HepG2 (cell line): ENCODE results near the gene PRKAR1A. TPM values are rescaled to one million over a fixed set of nuclear protein-coding genes. Genes with fewer than 3 reads are reported as not detected.
A peak's percentile ranks its signal among the peaks of the same experiment; 100 is the strongest.

Experiments used
- ARID2 ChIP-seq: sonication (generic); formaldehyde crosslinking; IDR thresholded peaks from 2 replicates; pipeline ENCODE4 v1.8.1; 2022; ENCODE audit warnings: mild to moderate bottlenecking, missing genetic modification reagents, borderline replicate concordance
- BRD4 ChIP-seq: sonication (generic); formaldehyde crosslinking; IDR thresholded peaks from 2 replicates; pipeline ENCODE4 v1.4.0; 2020; ENCODE audit warnings: missing genetic modification reagents
- GATAD2A ChIP-seq: IDR thresholded peaks from 2 replicates; pipeline ENCODE4 v1.6.1; 2016
- ONECUT2 ChIP-seq: sonication (generic); formaldehyde crosslinking; IDR thresholded peaks from 2 replicates; pipeline ENCODE4 v1.4.0; 2020; ENCODE audit warnings: missing genetic modification reagents
- RFX1 ChIP-seq: fragments of 450-650 bp; IDR thresholded peaks from 2 replicates; pipeline ENCODE4 v1.6.1; 2017
- SIX1 ChIP-seq: sonication (generic); formaldehyde crosslinking; IDR thresholded peaks from 2 replicates; pipeline ENCODE4 v1.4.0; 2020; ENCODE audit warnings: missing genetic modification reagents, borderline replicate concordance
- TEF ChIP-seq: sonication (generic); formaldehyde crosslinking; IDR thresholded peaks from 2 replicates; pipeline ENCODE4 v1.5.0; 2020; ENCODE audit warnings: missing genetic modification reagents
- THAP9 ChIP-seq: sonication (generic); formaldehyde crosslinking; IDR thresholded peaks from 2 replicates; pipeline ENCODE4; 2020; ENCODE audit warnings: missing genetic modification reagents, mild to moderate bottlenecking, borderline replicate concordance
- TSC22D2 ChIP-seq: sonication (generic); formaldehyde crosslinking; IDR thresholded peaks from 2 replicates; pipeline ENCODE4 v1.5.1; 2020; ENCODE audit warnings: missing genetic modification reagents, mild to moderate bottlenecking, borderline replicate concordance
- WIZ ChIP-seq: sonication (generic); formaldehyde crosslinking; IDR thresholded peaks from 2 replicates; pipeline ENCODE4 v1.5.1; 2020; ENCODE audit warnings: mild to moderate bottlenecking, missing genetic modification reagents
- ZNF17 ChIP-seq: sonication (generic); formaldehyde crosslinking; IDR thresholded peaks from 2 replicates; pipeline ENCODE4 v1.5.0; 2020; ENCODE audit warnings: mild to moderate bottlenecking, missing genetic modification reagents
- ZNF7 ChIP-seq: IDR thresholded peaks from 2 replicates; pipeline ENCODE4 v1.6.1; 2016; ENCODE audit warnings: missing biosample characterization, missing genetic modification reagents
- ZNF781 ChIP-seq: sonication (generic); formaldehyde crosslinking; IDR thresholded peaks from 2 replicates; pipeline ENCODE4 v1.5.1; 2020; ENCODE audit warnings: borderline replicate concordance, mild to moderate bottlenecking, missing genetic modification reagents; ENCODE audit errors: not compliant biosample characterization
- polyA plus RNA-seq, 8 experiments: library from polyadenylated mRNA; depleted of rRNA in 3 of 8; stranded (reverse) in 7 of 8; unstranded in 1 of 8; fragments of >200 nt; fragmentation: Illumina TruSeq in 4 of 8; extraction: Trizol in 4 of 8; gene quantifications; 2 replicates each; pipeline versions ENCODE4 v1.2.1 to v1.2.3, GENCODE V29; 2011 to 2016; ENCODE audit warnings: low read depth in 4 of 8, missing spikeins in 1 of 8, mixed read lengths in 1 of 8; ENCODE audit not compliant: insufficient read depth in 1 of 8
- total RNA-seq, 5 experiments: library from RNA; depleted of rRNA; stranded (reverse); fragments of >200 nt; fragmentation: Illumina TruSeq; extraction: Trizol; gene quantifications; 2 replicates each; pipeline ENCODE4 v1.2.3, GENCODE V29; 2016; ENCODE audit warnings: low read depth in 1 of 5
- TF ChIP-seq, protein P1 (sequence below): sonication (generic); formaldehyde crosslinking; IDR thresholded peaks from 2 replicates; pipeline ENCODE4 v1.9.0; 2021; ENCODE audit warnings: missing genetic modification reagents, mild to moderate bottlenecking, borderline replicate concordance
- TF ChIP-seq, protein P2 (sequence below): sonication (generic); formaldehyde crosslinking; IDR thresholded peaks from 2 replicates; pipeline ENCODE4 v1.5.0; 2020; ENCODE audit warnings: mild to moderate bottlenecking, missing genetic modification reagents, borderline replicate concordance
- TF ChIP-seq, protein P3 (sequence below): sonication (generic); formaldehyde crosslinking; IDR thresholded peaks from 2 replicates; pipeline ENCODE4 v1.8.1; 2023; ENCODE audit warnings: mild to moderate bottlenecking, missing genetic modification reagents, borderline replicate concordance

The PRKAR1A gene
- total and polyA plus RNA-seq, 2 of the 13 experiments (the other 11 are each of a cell fraction or from before 2014, with no cell fraction given): 265 to 266 TPM

GRCh38 chr17:68512247-68512959 is at the start of gene PRKAR1A (continued):
- TF ChIP-seq SIX1 (CRISPR knock-in tag) (no peak), WIZ (CRISPR knock-in tag) (peak; percentile 81), THAP9 (CRISPR knock-in tag) (peak; percentile 78; the same call in 1 of the 2 replicates), ARID2 (CRISPR knock-in tag) (0 out of 2 replicates have a peak, but pooled peaks have one; percentile 18), BRD4 (CRISPR knock-in tag) (peak; percentile 83), TEF (no peak), TSC22D2 (no peak), ZNF781 (CRISPR knock-in tag) (no peak), ZNF7 (no peak), ZNF17 (CRISPR knock-in tag) (no peak), ONECUT2 (CRISPR knock-in tag) (no peak), GATAD2A (CRISPR knock-in tag) (no peak), RFX1 (peak; percentile 98)
- TF ChIP-seq, protein P1, sequence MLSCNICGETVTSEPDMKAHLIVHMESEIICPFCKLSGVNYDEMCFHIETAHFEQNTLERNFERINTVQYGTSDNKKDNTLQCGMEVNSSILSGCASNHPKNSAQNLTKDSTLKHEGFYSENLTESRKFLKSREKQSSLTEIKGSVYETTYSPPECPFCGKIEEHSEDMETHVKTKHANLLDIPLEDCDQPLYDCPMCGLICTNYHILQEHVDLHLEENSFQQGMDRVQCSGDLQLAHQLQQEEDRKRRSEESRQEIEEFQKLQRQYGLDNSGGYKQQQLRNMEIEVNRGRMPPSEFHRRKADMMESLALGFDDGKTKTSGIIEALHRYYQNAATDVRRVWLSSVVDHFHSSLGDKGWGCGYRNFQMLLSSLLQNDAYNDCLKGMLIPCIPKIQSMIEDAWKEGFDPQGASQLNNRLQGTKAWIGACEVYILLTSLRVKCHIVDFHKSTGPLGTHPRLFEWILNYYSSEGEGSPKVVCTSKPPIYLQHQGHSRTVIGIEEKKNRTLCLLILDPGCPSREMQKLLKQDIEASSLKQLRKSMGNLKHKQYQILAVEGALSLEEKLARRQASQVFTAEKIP: no peak
- TF ChIP-seq, protein P2, sequence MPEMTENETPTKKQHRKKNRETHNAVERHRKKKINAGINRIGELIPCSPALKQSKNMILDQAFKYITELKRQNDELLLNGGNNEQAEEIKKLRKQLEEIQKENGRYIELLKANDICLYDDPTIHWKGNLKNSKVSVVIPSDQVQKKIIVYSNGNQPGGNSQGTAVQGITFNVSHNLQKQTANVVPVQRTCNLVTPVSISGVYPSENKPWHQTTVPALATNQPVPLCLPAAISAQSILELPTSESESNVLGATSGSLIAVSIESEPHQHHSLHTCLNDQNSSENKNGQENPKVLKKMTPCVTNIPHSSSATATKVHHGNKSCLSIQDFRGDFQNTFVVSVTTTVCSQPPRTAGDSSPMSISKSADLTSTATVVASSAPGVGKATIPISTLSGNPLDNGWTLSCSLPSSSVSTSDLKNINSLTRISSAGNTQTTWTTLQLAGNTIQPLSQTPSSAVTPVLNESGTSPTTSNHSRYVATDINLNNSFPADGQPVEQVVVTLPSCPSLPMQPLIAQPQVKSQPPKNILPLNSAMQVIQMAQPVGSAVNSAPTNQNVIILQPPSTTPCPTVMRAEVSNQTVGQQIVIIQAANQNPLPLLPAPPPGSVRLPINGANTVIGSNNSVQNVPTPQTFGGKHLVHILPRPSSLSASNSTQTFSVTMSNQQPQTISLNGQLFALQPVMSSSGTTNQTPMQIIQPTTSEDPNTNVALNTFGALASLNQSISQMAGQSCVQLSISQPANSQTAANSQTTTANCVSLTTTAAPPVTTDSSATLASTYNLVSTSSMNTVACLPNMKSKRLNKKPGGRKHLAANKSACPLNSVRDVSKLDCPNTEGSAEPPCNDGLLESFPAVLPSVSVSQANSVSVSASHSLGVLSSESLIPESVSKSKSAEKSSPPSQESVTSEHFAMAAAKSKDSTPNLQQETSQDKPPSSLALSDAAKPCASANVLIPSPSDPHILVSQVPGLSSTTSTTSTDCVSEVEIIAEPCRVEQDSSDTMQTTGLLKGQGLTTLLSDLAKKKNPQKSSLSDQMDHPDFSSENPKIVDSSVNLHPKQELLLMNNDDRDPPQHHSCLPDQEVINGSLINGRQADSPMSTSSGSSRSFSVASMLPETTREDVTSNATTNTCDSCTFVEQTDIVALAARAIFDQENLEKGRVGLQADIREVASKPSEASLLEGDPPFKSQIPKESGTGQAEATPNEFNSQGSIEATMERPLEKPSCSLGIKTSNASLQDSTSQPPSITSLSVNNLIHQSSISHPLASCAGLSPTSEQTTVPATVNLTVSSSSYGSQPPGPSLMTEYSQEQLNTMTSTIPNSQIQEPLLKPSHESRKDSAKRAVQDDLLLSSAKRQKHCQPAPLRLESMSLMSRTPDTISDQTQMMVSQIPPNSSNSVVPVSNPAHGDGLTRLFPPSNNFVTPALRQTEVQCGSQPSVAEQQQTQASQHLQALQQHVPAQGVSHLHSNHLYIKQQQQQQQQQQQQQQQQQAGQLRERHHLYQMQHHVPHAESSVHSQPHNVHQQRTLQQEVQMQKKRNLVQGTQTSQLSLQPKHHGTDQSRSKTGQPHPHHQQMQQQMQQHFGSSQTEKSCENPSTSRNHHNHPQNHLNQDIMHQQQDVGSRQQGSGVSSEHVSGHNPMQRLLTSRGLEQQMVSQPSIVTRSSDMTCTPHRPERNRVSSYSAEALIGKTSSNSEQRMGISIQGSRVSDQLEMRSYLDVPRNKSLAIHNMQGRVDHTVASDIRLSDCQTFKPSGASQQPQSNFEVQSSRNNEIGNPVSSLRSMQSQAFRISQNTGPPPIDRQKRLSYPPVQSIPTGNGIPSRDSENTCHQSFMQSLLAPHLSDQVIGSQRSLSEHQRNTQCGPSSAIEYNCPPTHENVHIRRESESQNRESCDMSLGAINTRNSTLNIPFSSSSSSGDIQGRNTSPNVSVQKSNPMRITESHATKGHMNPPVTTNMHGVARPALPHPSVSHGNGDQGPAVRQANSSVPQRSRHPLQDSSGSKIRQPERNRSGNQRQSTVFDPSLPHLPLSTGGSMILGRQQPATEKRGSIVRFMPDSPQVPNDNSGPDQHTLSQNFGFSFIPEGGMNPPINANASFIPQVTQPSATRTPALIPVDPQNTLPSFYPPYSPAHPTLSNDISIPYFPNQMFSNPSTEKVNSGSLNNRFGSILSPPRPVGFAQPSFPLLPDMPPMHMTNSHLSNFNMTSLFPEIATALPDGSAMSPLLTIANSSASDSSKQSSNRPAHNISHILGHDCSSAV (CRISPR knock-in tag): no peak
- TF ChIP-seq, protein P3, sequence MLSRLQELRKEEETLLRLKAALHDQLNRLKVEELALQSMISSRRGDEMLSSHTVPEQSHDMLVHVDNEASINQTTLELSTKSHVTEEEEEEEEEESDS (CRISPR knock-in tag): no peak
